CD4-positive, alpha-beta T cell treated with Interferon alpha-2 for 1 hour (primary cell): ENCODE measurements around the gene NRG3.

Experiments
- DNase-seq, 2 donors: peaks; one replicate each; pipeline ENCODE4 v3.0.0-alpha.2; 2020 to 2022

The NRG3 gene

DNA sequence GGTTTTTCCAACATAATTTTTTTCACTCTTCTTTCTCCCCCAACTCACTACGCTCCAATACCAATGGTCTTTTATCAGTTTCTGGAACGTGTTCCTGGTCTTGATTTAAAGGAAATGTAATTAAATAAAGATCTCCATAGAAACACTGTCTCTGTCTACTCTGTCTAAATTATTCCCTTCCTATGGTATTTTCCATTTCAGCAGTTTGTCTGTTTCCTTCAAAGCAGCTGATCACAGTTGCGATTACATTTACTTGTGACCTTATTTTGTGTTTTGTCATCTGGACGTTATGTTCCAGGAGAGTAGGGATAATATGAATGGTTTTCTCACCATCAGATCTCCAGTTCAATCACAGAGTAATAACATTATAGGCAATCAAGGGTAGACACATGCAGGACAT lies 359.2 kb downstream of the NRG3 start:
- no peak for DNase-seq

DNA sequence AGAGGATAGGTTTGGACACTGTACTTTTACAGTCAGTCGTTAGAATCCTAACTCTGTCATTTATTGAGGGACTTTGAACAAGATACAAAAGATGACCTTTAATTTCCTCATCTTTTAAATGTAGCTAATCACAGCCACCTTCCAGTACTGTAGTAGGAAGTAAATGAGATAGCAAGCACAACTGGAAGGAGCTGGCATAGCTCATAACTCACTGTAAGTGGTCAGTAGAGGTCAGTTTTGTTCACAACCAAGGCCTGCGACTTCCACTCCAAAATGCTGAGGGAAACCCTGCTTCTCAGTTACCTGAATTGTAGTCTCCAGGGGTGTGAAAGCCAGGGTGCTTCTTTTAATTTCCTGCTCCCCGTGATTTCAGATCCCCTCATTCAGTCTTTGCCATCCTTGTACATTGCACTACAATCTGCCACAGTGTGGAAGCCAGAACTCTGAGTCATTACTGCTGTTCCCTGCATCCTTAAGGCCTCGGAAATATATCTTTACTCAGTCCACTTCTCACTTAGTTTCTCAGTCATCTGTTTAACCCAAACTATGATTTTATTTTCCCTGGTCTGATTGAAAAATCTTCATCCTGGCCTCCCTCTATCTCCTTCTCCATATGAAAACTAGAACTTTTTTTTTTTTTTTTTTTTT lies 361.2 kb downstream of the NRG3 start:
- no peak for DNase-seq

DNA sequence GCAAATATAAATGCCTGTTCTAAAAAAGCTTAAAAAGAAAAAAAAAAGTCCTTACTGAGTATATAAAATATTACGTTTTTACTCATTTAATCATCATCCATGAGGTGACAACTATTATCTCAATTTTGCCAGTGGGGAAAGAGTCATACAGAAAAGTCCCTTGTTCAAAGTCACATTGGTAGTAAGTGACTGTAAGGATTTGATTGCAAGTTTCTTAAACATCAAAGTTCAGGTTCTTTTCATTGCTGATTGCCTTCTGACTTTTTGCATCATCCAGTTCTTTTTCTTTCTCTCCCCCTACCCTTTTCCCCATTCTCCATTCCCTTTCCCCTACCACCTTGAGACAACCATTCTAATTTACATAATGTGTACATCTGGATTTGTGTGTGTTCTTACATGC lies 363.3 kb downstream of the NRG3 start:
- DNase-seq, result no peak

DNA sequence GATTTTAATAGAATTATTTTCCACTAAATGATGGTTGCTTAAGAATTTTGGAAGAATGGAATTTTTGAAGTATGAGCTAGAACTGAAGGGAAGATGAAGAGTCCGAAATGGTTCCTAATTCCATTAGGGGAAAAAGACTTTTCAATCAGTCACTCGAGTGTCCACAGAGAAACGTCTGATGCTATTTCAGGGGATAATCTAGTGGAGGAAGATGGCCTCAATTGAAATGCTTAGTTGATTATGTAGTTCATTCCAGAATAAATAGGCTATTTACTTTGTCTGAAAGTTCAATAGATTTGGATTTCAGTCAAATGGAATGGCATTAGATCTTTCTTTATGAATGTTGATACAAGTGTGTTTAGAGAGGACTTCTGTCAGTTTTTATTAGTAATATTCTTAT lies 365.4 kb downstream of the NRG3 start:
- DNase-seq, result no peak

DNA sequence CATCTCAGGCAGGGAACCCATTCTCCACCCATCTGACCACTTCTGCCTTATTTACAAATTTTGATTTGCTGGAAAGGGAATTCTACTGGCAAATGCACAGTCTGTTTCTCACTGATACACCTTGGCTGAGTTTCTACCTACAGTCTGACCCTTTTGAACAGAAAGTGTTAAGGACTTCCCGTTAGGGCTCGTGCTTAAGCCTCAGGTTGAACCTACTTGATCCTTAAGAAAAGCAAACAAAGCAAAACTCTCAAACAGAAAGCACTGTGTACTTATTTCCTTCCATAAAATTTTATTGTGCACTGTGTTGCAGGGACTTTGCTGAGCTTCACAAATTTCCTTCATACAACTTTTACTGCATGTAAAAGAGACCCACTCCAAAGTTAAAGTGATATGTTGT lies 367.8 kb downstream of the NRG3 start:
- no peak for DNase-seq

DNA sequence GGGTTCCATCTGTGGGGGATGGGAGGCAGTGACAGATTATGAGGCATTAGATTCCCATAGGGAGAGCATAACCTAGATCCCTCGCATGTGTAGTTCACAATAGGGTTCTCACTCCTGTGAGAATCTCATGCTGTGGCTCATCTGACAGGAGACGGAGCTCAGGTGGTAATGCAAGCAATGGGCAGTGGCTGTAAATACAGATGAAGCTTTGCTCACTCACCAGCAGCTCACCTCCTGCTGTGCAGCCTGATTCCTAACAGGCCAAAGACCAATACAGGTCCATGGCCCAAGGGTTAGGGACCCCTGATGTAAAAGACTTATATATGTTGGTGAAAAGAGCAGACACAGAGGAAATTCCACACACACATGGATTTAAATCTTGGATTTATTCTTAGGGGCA lies 370.2 kb downstream of the NRG3 start:
- no peak for DNase-seq

DNA sequence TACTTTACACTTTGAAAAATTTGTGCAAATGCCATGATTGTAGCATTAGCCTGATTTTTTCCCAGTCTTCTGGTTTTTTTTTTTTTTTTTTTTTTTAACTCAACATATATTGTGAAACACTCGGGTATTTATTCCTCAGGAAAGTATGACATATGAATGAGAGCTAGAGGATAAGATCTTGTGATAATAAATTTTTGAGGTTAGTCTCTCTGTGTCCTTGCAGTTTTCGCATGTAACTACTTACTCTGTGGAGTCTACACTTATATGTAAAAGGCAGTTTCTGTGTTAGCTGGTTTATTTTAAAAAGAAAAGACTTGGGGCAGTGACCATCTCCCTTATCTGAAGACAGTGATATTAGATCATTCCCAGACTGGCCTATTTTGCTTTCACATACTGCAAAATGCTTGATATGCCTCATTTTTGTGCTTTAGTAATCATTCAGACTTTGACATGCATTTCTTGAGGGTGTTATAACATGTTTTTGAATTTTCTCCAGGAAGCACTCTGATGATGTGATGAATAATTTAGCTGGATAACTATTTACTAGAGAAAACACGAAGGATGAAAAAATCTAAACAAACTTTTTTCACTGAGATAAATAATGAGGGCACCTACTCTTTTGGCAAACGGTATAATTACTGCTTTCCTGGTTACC lies 371.0 kb downstream of the NRG3 start:
- DNase-seq, result no peak

DNA sequence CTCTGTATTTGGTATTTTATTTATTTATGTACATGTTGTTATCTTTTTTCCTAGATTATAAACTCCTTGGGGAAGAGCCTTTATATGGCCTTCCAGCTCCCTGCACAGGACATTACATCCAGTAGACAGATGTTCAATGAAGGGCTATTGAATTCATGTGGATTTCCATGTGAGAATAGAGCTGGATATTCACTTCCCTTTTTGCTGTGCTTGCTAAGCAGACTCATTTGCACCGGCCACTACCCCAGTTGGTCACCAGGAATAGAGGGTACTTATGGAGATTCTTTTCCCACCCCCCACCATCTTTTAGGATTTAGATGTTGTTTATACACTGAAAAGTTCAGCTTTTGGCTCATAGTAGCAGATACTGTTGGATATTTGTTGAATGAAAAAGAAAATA lies 374.1 kb downstream of the NRG3 start:
- no peak for DNase-seq

DNA sequence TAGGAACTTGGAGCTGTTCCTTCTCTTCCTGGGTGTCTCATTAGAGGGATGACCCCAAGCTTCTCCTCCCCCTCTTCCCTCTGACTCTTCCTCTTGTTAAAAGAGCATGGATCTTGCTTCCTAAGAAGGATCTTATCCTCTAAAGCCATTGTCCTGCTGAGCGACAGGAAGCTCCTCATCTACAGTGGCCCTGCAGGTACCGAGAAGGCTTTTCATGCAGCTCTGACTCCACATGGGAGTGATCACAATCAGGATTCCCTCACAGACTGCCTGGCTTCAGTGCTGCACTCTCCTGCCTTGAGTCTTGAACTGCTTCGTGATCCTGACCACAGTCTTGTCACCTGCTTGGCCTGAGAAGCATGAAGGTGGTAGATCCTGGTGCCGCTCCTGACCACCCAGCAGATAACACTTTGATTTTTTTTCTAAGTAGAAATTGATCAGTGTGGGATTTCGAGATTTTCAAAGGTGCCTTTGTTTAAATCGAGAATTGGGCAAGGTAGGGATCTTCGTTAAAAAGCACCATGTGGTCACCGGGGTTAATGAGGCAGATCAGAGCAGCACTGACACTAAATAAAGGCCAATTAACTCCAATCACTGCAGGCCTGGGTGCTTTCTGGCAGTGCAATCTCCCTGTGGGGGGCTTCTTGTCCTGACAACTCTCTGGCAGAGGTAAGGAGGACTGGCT lies 376.4 kb downstream of the NRG3 start:
- DNase-seq, result no peak

DNA sequence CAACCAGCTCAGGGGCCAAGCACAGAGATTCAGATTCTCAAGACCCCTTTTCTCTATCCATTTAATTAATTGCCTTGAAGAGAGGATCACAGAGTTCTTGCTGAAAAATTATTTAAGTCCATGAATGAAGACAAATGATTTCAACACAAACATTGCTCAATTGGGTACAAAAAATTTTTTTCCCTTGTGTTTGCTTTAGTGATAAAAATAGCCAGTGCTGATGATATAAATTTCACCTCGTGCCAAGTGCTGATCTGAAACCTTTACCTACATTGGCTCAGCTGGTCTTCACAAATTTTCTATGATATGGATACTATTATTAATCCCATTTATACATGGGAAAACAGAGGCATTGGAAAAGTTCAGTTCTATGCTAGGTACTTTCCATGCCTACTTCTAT lies 377.1 kb downstream of the NRG3 start:
- no peak for DNase-seq

DNA sequence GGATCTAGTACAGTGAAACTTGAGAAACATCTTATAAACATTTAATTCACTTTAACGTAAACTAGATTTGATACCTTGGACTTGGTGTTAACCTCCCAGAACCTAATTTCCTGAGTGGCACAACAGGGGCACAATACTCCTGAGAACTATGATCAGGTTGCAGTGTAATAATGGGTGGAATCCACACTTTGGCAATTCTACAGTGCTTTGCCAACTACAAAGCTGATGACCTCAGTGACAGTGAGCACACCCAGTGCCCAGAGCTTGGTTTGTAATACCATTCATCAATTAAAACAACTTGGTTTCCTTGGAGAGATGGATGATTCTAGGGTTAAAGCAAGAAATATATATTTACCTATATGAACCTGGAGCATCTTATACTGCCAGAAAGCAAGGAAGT lies 379.2 kb downstream of the NRG3 start:
- DNase-seq, result no peak

DNA sequence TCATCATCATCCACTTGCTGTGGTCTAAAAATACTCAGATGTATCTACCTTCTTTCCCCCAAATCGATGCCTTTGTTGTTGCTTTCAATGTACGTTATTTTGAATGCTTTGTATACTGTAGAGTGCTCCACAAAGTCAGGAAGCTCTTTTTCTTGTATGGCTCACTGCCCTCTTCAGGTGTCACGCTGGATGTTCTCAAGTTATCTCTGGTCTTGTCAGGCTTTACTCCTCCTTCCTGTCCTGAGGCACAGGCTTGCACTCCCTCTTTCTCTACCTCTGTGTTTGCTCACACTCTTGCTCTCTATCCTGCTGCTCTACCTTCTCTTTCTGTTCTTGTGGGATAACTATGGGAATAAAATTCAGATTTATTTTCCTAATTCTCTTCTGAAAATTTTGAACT lies 381.3 kb downstream of the NRG3 start:
- DNase-seq, result no peak

DNA sequence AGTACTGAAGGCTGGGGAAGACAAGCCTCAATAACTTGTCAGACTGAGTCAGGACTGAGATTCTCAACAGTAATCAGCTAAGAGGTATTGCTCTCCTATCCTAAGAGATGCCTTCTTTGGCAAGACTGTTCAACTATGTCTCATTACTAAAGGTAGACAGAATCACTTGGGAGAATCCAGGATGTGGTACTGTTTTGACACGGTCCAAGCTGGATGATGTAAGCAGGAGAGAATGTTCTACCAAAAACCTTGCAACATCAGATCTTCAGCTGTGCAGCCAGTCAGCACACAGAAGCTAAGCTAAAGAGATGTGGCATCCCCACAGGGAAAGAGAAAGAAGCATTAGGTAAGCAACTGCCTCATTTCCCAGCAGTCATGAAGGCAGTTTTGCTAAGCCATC lies 391.4 kb downstream of the NRG3 start:
- no peak for DNase-seq

DNA sequence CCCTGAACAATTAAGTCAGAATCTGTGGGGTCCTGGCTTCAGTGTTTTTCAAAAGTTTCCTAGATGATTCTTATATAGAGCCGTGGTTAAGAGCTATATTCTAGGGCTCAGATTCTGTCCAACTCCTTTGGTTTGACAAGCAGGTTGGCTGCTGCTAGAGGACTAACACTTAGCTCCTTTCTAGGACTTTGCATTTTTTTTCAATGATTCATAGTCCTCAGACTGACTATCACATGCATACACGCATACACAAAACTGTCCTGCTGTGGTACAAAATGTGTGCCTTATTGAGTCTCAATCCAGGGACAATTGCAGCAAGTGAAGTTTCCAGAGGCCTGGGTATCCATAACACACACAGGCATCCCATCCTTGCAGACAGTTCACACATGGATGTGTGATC lies 392.0 kb downstream of the NRG3 start:
- DNase-seq, result no peak

DNA sequence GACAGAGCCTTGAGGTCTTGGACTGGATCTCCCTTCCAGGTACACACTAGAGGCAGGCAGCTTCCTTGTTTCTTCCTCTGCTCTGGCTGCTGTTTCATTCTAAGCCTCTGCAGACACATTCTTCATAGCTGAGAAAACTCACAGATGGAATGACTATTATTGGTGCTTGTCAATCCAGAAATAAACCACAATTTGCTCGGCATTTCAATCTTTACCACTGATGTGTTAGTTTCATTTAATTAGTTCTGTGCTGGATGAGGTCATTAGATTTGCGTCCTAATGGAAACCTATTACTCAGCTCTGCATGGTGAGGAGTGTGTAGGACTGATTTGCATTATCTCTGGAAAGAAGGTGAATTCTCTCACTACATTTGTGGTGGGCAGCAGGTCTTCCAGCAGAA lies 392.5 kb downstream of the NRG3 start:
- DNase-seq, result no peak

DNA sequence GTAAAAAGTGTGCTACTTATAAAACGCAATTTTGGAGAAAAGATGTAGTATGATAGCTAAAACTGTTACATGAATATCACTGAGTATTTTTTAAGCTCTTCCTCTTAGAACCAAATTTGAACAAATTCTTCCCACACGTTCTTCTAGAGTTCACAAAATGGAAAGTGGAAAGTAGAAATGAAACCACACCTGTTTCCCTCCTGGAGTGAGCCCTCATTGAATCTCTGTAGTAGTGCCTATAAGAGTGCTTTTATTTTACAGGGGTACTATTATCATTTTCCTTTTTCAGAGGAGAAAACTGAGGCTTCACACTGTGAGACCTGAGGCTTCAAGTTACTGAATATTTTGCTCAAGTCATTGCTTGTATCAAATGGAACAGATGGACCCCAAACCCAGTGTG lies 393.0 kb downstream of the NRG3 start:
- no peak for DNase-seq

DNA sequence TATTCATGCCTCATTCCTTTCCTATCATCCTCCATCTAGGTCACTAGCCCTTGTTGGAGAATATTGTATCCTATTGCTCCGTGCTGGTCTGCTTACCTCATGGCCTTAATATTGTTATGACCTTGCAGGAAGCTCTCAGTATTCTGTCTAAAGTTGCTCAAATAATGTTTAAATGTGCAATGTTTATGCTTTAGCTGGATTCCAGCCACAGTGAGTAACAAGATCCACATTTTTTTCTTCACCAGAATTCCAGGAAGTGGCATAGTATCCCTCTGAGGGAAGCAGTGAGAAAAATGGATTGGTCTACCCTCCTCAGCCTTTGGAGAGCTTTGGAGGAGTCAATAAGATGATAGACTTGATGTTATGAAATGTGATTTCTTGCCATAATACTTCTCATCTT lies 402.6 kb downstream of the NRG3 start:
- no peak for DNase-seq

DNA sequence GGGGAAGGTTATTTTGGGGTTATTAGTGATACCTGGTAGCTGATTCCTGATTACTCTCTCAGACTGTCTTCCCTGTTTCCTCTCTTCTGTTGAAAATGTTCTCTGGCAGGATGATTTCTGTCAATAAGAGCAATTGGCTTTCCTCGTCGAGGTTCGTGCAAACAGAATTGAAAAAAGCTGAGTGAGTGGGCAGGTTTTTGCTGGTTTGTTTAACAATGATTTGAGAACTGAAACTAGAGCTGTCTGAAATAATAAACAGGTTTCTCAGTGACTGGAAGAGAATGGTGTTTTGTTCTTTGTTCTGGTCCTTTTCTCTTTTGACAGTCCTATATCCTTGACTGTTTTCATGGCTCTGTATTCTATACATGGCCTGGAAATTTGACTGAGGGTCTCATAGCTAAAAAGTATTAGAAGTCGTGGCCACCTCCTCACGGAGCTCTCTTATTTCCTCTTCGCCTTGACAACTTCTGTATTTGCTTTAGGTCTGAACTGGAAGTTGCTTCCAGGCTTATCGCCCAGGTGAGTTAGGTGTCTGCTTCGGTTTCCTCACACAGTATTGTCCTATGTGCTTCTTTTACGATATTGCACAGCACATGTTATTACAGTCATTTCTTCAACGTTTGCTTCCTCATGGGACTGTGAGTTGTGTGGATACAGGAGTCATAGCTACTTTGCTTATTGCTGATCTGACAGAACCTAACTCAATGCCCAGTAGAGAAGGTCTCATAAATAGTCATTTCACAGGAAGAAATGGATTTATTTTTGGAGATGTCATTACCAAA lies 403.6 kb downstream of the NRG3 start:
- no peak for DNase-seq

DNA sequence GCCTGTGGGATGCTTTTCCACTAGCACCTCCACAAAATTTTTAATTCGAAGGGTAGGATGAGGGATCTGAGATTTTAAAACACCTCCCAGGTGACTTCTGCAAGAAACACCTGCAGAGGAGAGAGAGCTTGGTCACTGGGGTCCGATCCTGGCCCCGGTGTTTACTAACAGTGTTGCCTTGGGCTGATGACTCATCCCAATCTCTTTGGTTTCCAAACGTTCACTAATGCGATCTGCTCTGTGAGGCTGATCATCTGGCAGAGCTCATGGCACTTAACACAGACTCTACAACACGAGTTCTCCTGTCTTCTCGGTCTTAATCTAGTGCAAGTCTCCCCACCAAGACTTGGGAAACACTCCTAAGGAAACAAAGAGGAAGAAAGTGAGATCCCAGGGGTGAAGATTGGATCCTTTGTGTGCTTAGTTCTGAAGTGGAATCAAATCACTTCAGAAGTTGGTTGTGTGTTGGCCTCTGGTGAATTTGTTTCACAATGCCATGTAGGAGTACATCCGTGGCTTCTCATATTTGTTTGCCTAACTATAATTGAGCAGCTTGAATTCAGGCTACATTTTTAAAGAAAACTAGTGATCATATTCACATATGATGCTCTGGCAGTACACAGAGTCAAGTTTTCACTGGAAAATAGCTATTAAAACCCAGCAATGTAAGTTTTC lies 407.9 kb downstream of the NRG3 start:
- no peak for DNase-seq

DNA sequence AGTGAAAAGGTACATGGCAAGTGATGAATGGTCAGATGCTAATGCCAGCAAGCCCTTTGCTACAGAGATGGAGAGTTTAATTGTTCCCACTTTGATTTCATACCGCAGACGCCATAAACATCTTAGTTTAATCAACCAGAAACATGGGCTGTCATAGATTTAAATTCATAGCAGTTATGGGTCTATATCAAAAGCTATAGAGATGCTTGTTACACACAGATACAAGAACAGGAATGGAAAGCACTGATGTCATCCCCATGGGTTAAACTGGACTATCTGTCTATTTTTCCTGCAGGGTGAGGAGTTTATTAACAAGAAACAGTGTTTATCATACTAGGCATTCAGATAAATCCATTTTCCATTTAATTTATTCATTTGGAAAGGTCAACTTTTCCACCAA lies 409.2 kb downstream of the NRG3 start:
- no peak for DNase-seq

DNA sequence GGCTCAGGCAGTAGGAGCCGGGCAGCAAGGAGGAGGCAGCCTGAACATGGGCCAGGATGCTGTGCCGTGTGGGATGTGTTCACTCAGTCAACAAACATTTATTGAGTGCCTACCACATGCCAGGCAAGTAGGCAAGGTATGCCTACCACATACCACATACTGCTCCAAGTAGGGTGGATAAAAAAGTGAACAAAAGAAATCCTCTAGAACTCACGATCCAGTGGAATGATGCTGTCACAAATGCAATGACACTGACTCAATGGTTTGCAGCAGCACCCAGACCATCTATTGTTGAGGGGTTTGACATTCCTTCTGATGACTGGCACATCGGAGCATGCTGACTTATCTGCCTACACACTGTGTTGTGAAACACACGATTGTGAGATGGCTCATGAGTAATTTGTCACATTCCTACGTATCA lies 413.5 kb downstream of the NRG3 start:
- no peak for DNase-seq

DNA sequence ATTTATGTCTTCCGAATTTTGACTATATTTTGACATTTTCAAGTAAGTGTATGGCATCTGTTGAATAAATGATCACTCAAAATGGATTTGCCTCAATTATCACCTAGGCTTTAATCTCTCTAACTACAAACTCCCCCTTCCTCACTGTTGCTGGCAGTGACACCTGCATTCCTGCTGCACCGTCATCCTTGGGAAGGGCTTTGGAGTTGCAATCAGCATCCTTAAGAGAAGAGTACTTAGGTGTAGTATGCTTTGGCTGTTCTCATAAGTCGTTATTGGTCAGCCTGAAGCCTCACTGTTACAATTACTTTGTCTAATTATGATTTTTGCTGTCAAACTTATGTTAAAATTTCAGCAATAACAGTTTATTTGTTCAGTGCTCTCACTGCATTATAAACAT lies 415.0 kb downstream of the NRG3 start:
- no peak for DNase-seq

DNA sequence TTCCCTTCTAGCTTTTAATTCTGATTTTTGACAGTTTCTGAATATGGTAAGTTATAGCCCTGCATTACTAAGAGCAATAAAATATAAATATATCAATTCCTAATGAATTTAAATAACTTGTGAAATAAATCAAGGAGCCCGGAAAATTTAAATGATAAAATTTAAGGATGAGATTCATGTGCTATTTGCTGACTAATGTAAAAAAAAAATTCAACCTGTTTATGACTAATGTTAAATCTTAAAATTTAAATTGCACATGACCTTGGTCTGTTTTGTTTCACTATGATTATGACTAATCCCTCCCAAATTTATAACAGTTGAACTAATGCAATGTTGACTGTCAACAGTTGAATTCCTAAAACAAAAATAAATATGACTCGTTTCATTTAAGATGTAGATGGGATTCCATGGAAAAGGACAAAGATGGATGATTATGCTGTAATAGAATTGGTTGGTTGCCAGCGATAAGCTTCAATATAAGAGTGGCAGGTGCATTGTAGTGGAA lies 419.9 kb downstream of the NRG3 start:
- DNase-seq, result no peak
